ENCODE measurements around the gene RAB40C. TPM values are rescaled to one million over a fixed set of nuclear protein-coding genes. Genes with fewer than 3 reads are reported as not detected.

The RAB40C gene
- total and polyA plus RNA-seq, 2 experiments from 2014 or later, result 30.2 to 32.7 TPM

- Histone ChIP-seq H3K27me3 (no peaks in the 10 kb centered on the region), H3K9me3 (ENCODE audit: low read depth) (no peaks in the 10 kb centered on the region), H3K9me2 (replicated peaks; ENCODE audit: insufficient read depth) (no peaks in the 10 kb centered on the region), H2AFZ (no peak overlapping the region), H3K27ac (no peak overlapping the region), H3K4me1 (ENCODE audit: insufficient read depth) (no peaks in the 10 kb centered on the region), H3K36me3 (replicated peaks; ENCODE audit: insufficient read depth, low read depth) (no peaks in the 10 kb centered on the region), H3K79me2 (no peaks in the 10 kb centered on the region), H3K4me3 (no peak overlapping the region), H3K4me2 (peak overlapping the region; percentile 67), H4K20me1 (ENCODE audit: insufficient read depth, poor library complexity, severe bottlenecking) (no peaks in the 10 kb centered on the region)
- peak; percentile 88 for DNase-seq (ENCODE audit: low spot score)
- 33% methylated on average over 28 of the region's 34 CpGs for WGBS (ENCODE audit: low lambda C conversion rate, missing lambda C conversion rate)
- TF ChIP-seq CTCF (IDR thresholded peaks at IDR 0.05; ENCODE audit: poor library complexity) (peak; percentile 75), EZH2 (IDR thresholded peaks at IDR 0.05; ENCODE audit: borderline replicate concordance) (no peak), EZH2phosphoT487 (IDR thresholded peaks at IDR 0.05; ENCODE audit: low read depth, severe bottlenecking, unreplicated experiment) (no peak)
Measured at GRCh38 chr16:578870-579405, 10.9 kb upstream of the RAB40C start.

- no peak for DNase-seq (ENCODE audit: low spot score)
- WGBS (ENCODE audit: low lambda C conversion rate, missing lambda C conversion rate), result 96% methylated on average over 27 of the region's 27 CpGs
- no peaks in the 10 kb centered on the region for H3K9me3 ChIP-seq (ENCODE audit: low read depth)
- H3K27ac ChIP-seq, result no peak overlapping the region
- H3K4me1 ChIP-seq (ENCODE audit: insufficient read depth), result no peaks in the 10 kb centered on the region
- H3K4me2 ChIP-seq, result no peak overlapping the region
- H3K79me2 ChIP-seq, result no peaks in the 10 kb centered on the region
- no peaks in the 10 kb centered on the region for H3K27me3 ChIP-seq
- no peaks in the 10 kb centered on the region for H3K9me2 ChIP-seq (replicated peaks; ENCODE audit: insufficient read depth)
- no peak overlapping the region for H2AFZ ChIP-seq
- H3K36me3 ChIP-seq (replicated peaks; ENCODE audit: insufficient read depth, low read depth), result no peaks in the 10 kb centered on the region
- TF ChIP-seq EZH2phosphoT487 (IDR thresholded peaks at IDR 0.05; ENCODE audit: low read depth, severe bottlenecking, unreplicated experiment) (no peak), EZH2 (IDR thresholded peaks at IDR 0.05; ENCODE audit: borderline replicate concordance) (no peak), CTCF (IDR thresholded peaks at IDR 0.05; ENCODE audit: poor library complexity) (no peak)
- H3K4me3 ChIP-seq, result no peak overlapping the region
- no peaks in the 10 kb centered on the region for H4K20me1 ChIP-seq (ENCODE audit: insufficient read depth, poor library complexity, severe bottlenecking)
Measured at GRCh38 chr16:580141-580945, 9.5 kb upstream of the RAB40C start.

- WGBS (ENCODE audit: low lambda C conversion rate, missing lambda C conversion rate), result 96% methylated on average over 19 of the region's 19 CpGs
- H3K27me3 ChIP-seq, result no peaks in the 10 kb centered on the region
Measured at GRCh38 chr16:580946-581498, 8.8 kb upstream of the RAB40C start.

More at GRCh38 chr16:580946-581498, 8.8 kb upstream of the RAB40C start:
- Histone ChIP-seq H3K27ac (no peak overlapping the region), H3K9me2 (replicated peaks; ENCODE audit: insufficient read depth) (no peaks in the 10 kb centered on the region), H3K36me3 (replicated peaks; ENCODE audit: insufficient read depth, low read depth) (no peaks in the 10 kb centered on the region), H3K9me3 (ENCODE audit: low read depth) (no peaks in the 10 kb centered on the region), H3K4me3 (no peak overlapping the region), H4K20me1 (ENCODE audit: insufficient read depth, poor library complexity, severe bottlenecking) (no peaks in the 10 kb centered on the region), H3K4me1 (ENCODE audit: insufficient read depth) (no peaks in the 10 kb centered on the region), H2AFZ (no peak overlapping the region), H3K79me2 (no peaks in the 10 kb centered on the region), H3K4me2 (no peak overlapping the region)
- no peak for DNase-seq (ENCODE audit: low spot score)
- TF ChIP-seq CTCF (IDR thresholded peaks at IDR 0.05; ENCODE audit: poor library complexity), result no peak
- no peak for TF ChIP-seq EZH2 (IDR thresholded peaks at IDR 0.05; ENCODE audit: borderline replicate concordance)
- TF ChIP-seq EZH2phosphoT487 (IDR thresholded peaks at IDR 0.05; ENCODE audit: low read depth, severe bottlenecking, unreplicated experiment), result no peak

Data from hepatocyte (in vitro differentiated cells).